ENCODE results near the gene TAF12.
"Not testable (repeated sequence)": the region's sequence is repeated elsewhere in the genome, so short reads cannot be mapped to it uniquely, and the experiment has no call there.

Gene TAF12

DNA sequence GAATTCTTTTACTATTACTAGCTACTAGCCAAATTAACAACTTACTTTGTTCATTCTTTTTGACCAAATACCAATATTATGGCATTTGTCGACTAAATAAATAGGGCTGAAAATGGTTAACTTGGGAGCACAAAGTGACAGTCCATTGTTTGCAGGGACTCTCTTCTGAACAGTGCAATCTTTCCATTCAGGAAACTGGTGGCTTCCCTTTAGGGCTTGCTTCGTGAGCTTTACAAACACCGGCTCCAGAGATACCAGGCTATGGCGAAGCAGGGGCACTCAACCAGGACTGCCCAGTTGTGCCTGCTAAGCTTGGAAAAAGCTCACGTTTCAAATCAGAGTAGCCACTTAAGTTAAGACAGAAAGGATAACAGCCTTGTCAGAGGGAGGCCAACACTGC is 38.5 kb downstream of the TAF12 start:
- Histone ChIP-seq H3K9ac (ENCODE audit: low read length) (no peak overlapping the region), H3F3A (ENCODE audit: insufficient read depth, low read length) (no peaks in the 10 kb centered on the region), H3K9me2 (ENCODE audit: low read depth, low read length) (no peaks in the 10 kb centered on the region), H3K9me3 (ENCODE audit: low read length) (no peaks in the 10 kb centered on the region), H4K20me1 (ENCODE audit: insufficient read depth, low read length) (no peaks in the 10 kb centered on the region), H3K4me2 (ENCODE audit: low read length) (no peak overlapping the region), H3K27me3 (ENCODE audit: insufficient read depth, low read length) (no peaks in the 10 kb centered on the region), H3K79me2 (ENCODE audit: insufficient read depth, low read length) (no peaks in the 10 kb centered on the region), H3K36me3 (ENCODE audit: insufficient read depth, low read length) (peaks cover 49% of the 10 kb centered on the region; the same call in 1 of the 2 replicates), H3K4me1 (ENCODE audit: insufficient read depth, low read length, severe bottlenecking) (peaks cover 3% of the 10 kb centered on the region), H3K27ac (ENCODE audit: low read depth, low read length, poor library complexity, severe bottlenecking) (no peak overlapping the region), H3K4me3 (ENCODE audit: low read depth, low read length, poor library complexity, severe bottlenecking) (no peak overlapping the region), H2AFZ (ENCODE audit: low read length) (no peak overlapping the region)
- no peak for TF ChIP-seq EZH2 (IDR thresholded peaks at IDR 0.05; ENCODE audit: borderline replicate concordance, low read length)
- TF ChIP-seq, protein P1, sequence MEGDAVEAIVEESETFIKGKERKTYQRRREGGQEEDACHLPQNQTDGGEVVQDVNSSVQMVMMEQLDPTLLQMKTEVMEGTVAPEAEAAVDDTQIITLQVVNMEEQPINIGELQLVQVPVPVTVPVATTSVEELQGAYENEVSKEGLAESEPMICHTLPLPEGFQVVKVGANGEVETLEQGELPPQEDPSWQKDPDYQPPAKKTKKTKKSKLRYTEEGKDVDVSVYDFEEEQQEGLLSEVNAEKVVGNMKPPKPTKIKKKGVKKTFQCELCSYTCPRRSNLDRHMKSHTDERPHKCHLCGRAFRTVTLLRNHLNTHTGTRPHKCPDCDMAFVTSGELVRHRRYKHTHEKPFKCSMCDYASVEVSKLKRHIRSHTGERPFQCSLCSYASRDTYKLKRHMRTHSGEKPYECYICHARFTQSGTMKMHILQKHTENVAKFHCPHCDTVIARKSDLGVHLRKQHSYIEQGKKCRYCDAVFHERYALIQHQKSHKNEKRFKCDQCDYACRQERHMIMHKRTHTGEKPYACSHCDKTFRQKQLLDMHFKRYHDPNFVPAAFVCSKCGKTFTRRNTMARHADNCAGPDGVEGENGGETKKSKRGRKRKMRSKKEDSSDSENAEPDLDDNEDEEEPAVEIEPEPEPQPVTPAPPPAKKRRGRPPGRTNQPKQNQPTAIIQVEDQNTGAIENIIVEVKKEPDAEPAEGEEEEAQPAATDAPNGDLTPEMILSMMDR (IDR thresholded peaks at IDR 0.05; ENCODE audit: low read length), result no peak

DNA sequence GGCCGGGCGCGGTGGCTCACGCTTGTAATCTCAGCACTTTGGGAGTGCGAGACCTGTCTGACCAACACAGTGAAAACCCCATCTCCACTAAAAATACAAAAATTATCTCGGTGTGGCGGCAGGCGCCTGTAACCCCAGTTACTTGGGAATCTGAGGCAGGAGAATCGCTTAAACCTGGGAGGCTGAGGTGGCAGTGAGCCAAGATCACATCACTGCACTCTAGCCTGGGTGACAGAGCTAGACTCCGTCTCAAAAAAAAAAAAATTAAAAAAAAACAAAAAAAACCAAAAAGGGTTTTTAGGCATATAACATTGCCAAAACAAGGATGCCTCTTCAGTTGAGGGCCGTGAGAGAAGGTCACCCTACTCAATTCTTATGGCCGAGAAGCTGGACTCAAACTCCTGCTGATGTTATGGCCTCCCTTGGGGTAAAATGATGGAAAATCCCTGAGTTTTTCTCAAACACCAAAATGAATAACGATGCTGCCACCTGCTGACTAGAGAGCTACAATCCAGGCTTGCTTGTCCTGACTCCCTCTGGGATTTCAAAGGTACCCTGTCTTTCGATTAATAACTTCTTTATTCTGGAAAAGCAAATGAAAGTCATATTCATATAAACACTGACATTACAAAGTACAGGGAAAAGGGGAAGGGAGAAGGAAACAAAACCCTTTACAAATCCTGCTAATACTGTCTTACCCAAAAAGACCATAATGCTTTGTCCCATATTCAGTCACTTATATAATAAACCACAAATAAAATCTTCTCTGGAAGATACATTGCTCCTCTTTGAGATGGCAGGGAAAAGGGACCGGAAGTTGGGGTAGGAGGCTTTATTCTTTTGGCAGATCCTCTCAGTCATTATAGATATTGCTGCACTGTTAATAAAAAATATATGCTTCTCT is 40.1 kb downstream of the TAF12 start:
- Histone ChIP-seq H3K4me1 (ENCODE audit: insufficient read depth, low read length, severe bottlenecking) (peaks cover 7% of the 10 kb centered on the region), H3K9me3 (ENCODE audit: low read length) (no peaks in the 10 kb centered on the region), H4K20me1 (ENCODE audit: insufficient read depth, low read length) (no peaks in the 10 kb centered on the region), H2AFZ (ENCODE audit: low read length) (no peak overlapping the region), H3K79me2 (ENCODE audit: insufficient read depth, low read length) (no peaks in the 10 kb centered on the region), H3K27me3 (ENCODE audit: insufficient read depth, low read length) (no peaks in the 10 kb centered on the region), H3K27ac (ENCODE audit: low read depth, low read length, poor library complexity, severe bottlenecking) (no peak overlapping the region), H3K36me3 (ENCODE audit: insufficient read depth, low read length) (peaks cover 49% of the 10 kb centered on the region; the same call in 1 of the 2 replicates), H3K4me2 (ENCODE audit: low read length) (no peak overlapping the region), H3F3A (ENCODE audit: insufficient read depth, low read length) (no peaks in the 10 kb centered on the region), H3K9me2 (ENCODE audit: low read depth, low read length) (no peaks in the 10 kb centered on the region), H3K9ac (ENCODE audit: low read length) (no peak overlapping the region), H3K4me3 (ENCODE audit: low read depth, low read length, poor library complexity, severe bottlenecking) (no peak overlapping the region)
- TF ChIP-seq, protein P1 (IDR thresholded peaks at IDR 0.05; ENCODE audit: low read length), result peak; percentile 86
- TF ChIP-seq EZH2 (IDR thresholded peaks at IDR 0.05; ENCODE audit: borderline replicate concordance, low read length), result no peak

DNA sequence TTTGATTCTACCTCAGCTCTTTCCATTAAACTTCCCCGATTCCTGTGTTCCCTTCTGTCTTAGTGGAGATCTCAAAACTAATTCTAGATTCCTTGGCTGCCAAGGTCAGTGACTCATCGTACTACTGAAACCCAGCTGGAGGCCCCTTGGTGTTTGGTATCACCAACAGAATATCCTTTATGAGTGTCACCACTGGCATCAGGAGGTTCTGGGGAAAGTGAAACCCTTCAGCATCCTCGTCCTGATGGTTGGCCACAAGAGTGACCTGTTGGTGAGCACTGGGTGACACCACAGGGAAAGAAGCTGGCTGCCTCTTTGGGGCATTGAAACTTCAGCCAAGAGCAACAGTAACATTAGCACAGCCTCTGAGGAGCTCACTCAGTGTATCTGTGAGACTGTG is 41.2 kb downstream of the TAF12 start:
- H2AFZ ChIP-seq (ENCODE audit: low read length), result no peak overlapping the region
- no peaks in the 10 kb centered on the region for H3F3A ChIP-seq (ENCODE audit: insufficient read depth, low read length)
- H4K20me1 ChIP-seq (ENCODE audit: insufficient read depth, low read length), result no peaks in the 10 kb centered on the region
- no peak overlapping the region for H3K27ac ChIP-seq (ENCODE audit: low read depth, low read length, poor library complexity, severe bottlenecking)
- H3K4me3 ChIP-seq (ENCODE audit: low read depth, low read length, poor library complexity, severe bottlenecking), result no peak overlapping the region
- H3K4me1 ChIP-seq (ENCODE audit: insufficient read depth, low read length, severe bottlenecking), result peaks cover 7% of the 10 kb centered on the region
- no peaks in the 10 kb centered on the region for H3K79me2 ChIP-seq (ENCODE audit: insufficient read depth, low read length)
- H3K4me2 ChIP-seq (ENCODE audit: low read length), result no peak overlapping the region
- H3K9me2 ChIP-seq (ENCODE audit: low read depth, low read length), result no peaks in the 10 kb centered on the region
- H3K9me3 ChIP-seq (ENCODE audit: low read length), result no peaks in the 10 kb centered on the region
- peaks cover 44% of the 10 kb centered on the region; the same call in 1 of the 2 replicates for H3K36me3 ChIP-seq (ENCODE audit: insufficient read depth, low read length)
- TF ChIP-seq EZH2 (IDR thresholded peaks at IDR 0.05; ENCODE audit: borderline replicate concordance, low read length), result no peak
- TF ChIP-seq, protein P1 (IDR thresholded peaks at IDR 0.05; ENCODE audit: low read length), result no peak
- no peak overlapping the region for H3K9ac ChIP-seq (ENCODE audit: low read length)
- no peaks in the 10 kb centered on the region for H3K27me3 ChIP-seq (ENCODE audit: insufficient read depth, low read length)

DNA sequence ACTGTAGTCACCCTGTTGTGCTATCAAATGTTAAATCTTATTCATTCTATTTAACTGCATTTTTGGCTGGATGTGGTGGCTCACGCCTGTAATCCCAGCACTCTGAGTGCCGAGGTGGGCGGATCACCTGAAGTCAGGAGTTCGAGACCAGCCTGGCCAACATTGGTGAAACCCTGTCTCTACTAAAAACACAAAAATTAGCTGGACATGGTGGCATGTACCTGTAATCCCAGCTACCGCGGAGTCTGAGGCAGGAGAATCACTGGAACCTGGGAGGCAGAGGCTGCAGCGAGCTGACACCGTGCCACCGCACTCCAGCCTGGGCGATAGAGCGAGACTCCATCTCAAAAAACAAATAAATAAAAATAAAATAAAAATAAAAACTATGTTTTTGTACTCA is 46.6 kb downstream of the TAF12 start:
- not testable (repeated sequence) for H3K9me3 ChIP-seq (ENCODE audit: low read length); H3K36me3 ChIP-seq (ENCODE audit: insufficient read depth, low read length)

More for the DNA sequence above, 46.6 kb downstream of the TAF12 start:
- H3K79me2 ChIP-seq (ENCODE audit: insufficient read depth, low read length); H3K9me2 ChIP-seq (ENCODE audit: low read depth, low read length); H3K4me2 ChIP-seq (ENCODE audit: low read length); H3K27ac ChIP-seq (ENCODE audit: low read depth, low read length, poor library complexity, severe bottlenecking); H3K4me3 ChIP-seq (ENCODE audit: low read depth, low read length, poor library complexity, severe bottlenecking); H3K27me3 ChIP-seq (ENCODE audit: insufficient read depth, low read length); H2AFZ ChIP-seq (ENCODE audit: low read length); H3F3A ChIP-seq (ENCODE audit: insufficient read depth, low read length); H3K9ac ChIP-seq (ENCODE audit: low read length); H4K20me1 ChIP-seq (ENCODE audit: insufficient read depth, low read length): not testable (repeated sequence)
- H3K4me1 ChIP-seq (ENCODE audit: insufficient read depth, low read length, severe bottlenecking), result peaks cover 17% of the 10 kb centered on the region
